Astrocyte (in vitro differentiated cells and primary cell): ENCODE results near the gene SYT17. TPM values are rescaled to one million over a fixed set of nuclear protein-coding genes. Genes with fewer than 3 reads are reported as not detected.

Source experiments
- DNase-seq: peaks from one replicate; pipeline ENCODE4 v3.0.0-alpha.2; 2010; ENCODE audit warnings: low read depth
- FAIRE-seq: peaks from 2 replicates; lab custom pipeline; 2011; peaks lifted over from hg19 to GRCh38; lab: Jason Lieb, UNC
- H2AFZ ChIP-seq: 2 replicates; pipeline ENCODE4 v1.6.0; 2012; ENCODE audit warnings: low read depth, low read length, inconsistent platforms
- H3K27ac ChIP-seq: 2 replicates; pipeline ENCODE4 v1.5.1; 2011; ENCODE audit warnings: low read depth, low read length, inconsistent platforms
- H3K27me3 ChIP-seq: 2 replicates; pipeline ENCODE4 v1.6.0; 2011; ENCODE audit warnings: low read length, inconsistent platforms; ENCODE audit not compliant: insufficient read depth
- H3K36me3 ChIP-seq: 2 replicates; pipeline ENCODE4 v1.5.1; 2011; ENCODE audit warnings: low read length, inconsistent platforms; ENCODE audit not compliant: insufficient read depth
- H3K4me1 ChIP-seq: 2 replicates; pipeline ENCODE4 v1.5.1; 2011; ENCODE audit warnings: low read length, inconsistent platforms; ENCODE audit not compliant: insufficient read depth
- H3K4me2 ChIP-seq: 2 replicates; pipeline ENCODE4 v1.6.0; 2012; ENCODE audit warnings: low read length, inconsistent platforms
- H3K4me3 ChIP-seq: 2 replicates; pipeline ENCODE4 v1.5.1; 2011; ENCODE audit warnings: low read depth, mild to moderate bottlenecking, low read length, inconsistent platforms; ENCODE audit not compliant: insufficient read depth
- H3K79me2 ChIP-seq: 2 replicates; pipeline ENCODE4 v1.6.0; 2012; ENCODE audit warnings: mild to moderate bottlenecking, low read length, inconsistent platforms; ENCODE audit not compliant: insufficient read depth
- H3K9ac ChIP-seq: 2 replicates; pipeline ENCODE4 v1.6.0; 2012; ENCODE audit warnings: mild to moderate bottlenecking, low read length, inconsistent platforms
- H3K9me3 ChIP-seq: 2 replicates; pipeline ENCODE4 v1.5.1; 2012; ENCODE audit warnings: low read depth, mild to moderate bottlenecking, low read length, inconsistent platforms; ENCODE audit not compliant: insufficient read depth
- H4K20me1 ChIP-seq: 2 replicates; pipeline ENCODE4 v1.6.0; 2012; ENCODE audit warnings: low read length, inconsistent platforms; ENCODE audit not compliant: insufficient read depth
- H3K27ac Mint-ChIP-seq: one replicate; pipeline ENCODE4 v1.8.0; 2021; ENCODE audit warnings: mild to moderate bottlenecking, mixed read lengths; ENCODE audit not compliant: unreplicated experiment
- H3K27me3 Mint-ChIP-seq: one replicate; pipeline ENCODE4 v1.8.0; 2021; ENCODE audit warnings: low read depth, mixed read lengths; ENCODE audit not compliant: unreplicated experiment
- H3K36me3 Mint-ChIP-seq: one replicate; pipeline ENCODE4 v1.8.0; 2021; ENCODE audit warnings: low read depth, mixed read lengths; ENCODE audit not compliant: unreplicated experiment
- H3K4me1 Mint-ChIP-seq: one replicate; pipeline ENCODE4 v1.8.0; 2021; ENCODE audit warnings: low read depth, mixed read lengths; ENCODE audit not compliant: unreplicated experiment
- H3K4me3 Mint-ChIP-seq: one replicate; pipeline ENCODE4 v1.8.0; 2021; ENCODE audit warnings: mild to moderate bottlenecking, moderate library complexity, mixed read lengths; ENCODE audit not compliant: unreplicated experiment
- H3K9me3 Mint-ChIP-seq: one replicate; pipeline ENCODE4 v1.8.0; 2021; ENCODE audit warnings: mild to moderate bottlenecking, mixed read lengths; ENCODE audit not compliant: unreplicated experiment
- CTCF ChIP-seq: IDR thresholded peaks from 2 replicates; pipeline ENCODE4 v1.5.1; 2011; ENCODE audit warnings: low read depth, mild to moderate bottlenecking, inconsistent platforms, low read length, moderate library complexity; ENCODE audit not compliant: insufficient read depth
- EZH2 ChIP-seq: IDR thresholded peaks from 2 replicates; pipeline ENCODE4 v1.6.1; 2012; ENCODE audit warnings: mild to moderate bottlenecking, low read length, inconsistent platforms; ENCODE audit not compliant: insufficient read depth
- total RNA-seq: library from RNA; stranded (reverse); gene quantifications from 2 replicates; pipeline ENCODE4 v1.2.1, GENCODE V29; 2021

SYT17 gene
- total RNA-seq, 1 donor from 2014 or later, result 4.8 TPM

- no peak for DNase-seq
- Histone ChIP-seq H3K79me2 (no peaks in the 10 kb centered on the region), H3K4me2 (no peak overlapping the region), H2AFZ (no peak overlapping the region), H3K27ac (no peak overlapping the region), H3K9me3 (no peaks in the 10 kb centered on the region), H3K4me3 (no peak overlapping the region), H3K4me1 (peaks cover 17% of the 10 kb centered on the region), H4K20me1 (no peaks in the 10 kb centered on the region), H3K36me3 (no peaks in the 10 kb centered on the region), H3K27me3 (no peaks in the 10 kb centered on the region), H3K9ac (no peak overlapping the region)
- Mint-ChIP-seq H3K27ac (peak overlapping the region; percentile 20), H3K4me1 (peaks cover 21% of the 10 kb centered on the region), H3K9me3 (peaks cover 6% of the 10 kb centered on the region), H3K36me3 (peaks cover 8% of the 10 kb centered on the region), H3K4me3 (no peak overlapping the region), H3K27me3 (no peaks in the 10 kb centered on the region)
- TF ChIP-seq CTCF (no peak), EZH2 (no peak)
- no peak for FAIRE-seq
Observed at GRCh38 chr16:19127205-19127604, 40.8 kb upstream of the SYT17 start.

GRCh38 chr16:19127674-19128131 is 40.3 kb upstream of the SYT17 start:
- H3K36me3 ChIP-seq, result no peaks in the 10 kb centered on the region
- no peaks in the 10 kb centered on the region for H4K20me1 ChIP-seq
- H3K27me3 Mint-ChIP-seq, result no peaks in the 10 kb centered on the region
- no peaks in the 10 kb centered on the region for H3K79me2 ChIP-seq
- H3K27me3 ChIP-seq, result no peaks in the 10 kb centered on the region
- TF ChIP-seq EZH2, result no peak
- no peak for TF ChIP-seq CTCF
- no peak overlapping the region for H3K4me2 ChIP-seq
- peaks cover 4% of the 10 kb centered on the region for H3K36me3 Mint-ChIP-seq
- DNase-seq (no peak), FAIRE-seq (no peak)
- H2AFZ ChIP-seq, result no peak overlapping the region
- no peaks in the 10 kb centered on the region for H3K9me3 ChIP-seq
- no peak overlapping the region for H3K27ac Mint-ChIP-seq
- peaks cover 6% of the 10 kb centered on the region for H3K9me3 Mint-ChIP-seq
- H3K4me1 Mint-ChIP-seq, result peaks cover 21% of the 10 kb centered on the region
- no peak overlapping the region for H3K9ac ChIP-seq
- H3K4me3 Mint-ChIP-seq, result no peak overlapping the region
- H3K27ac ChIP-seq, result no peak overlapping the region
- H3K4me1 ChIP-seq, result peaks cover 17% of the 10 kb centered on the region
- no peak overlapping the region for H3K4me3 ChIP-seq

- no peaks in the 10 kb centered on the region for H3K9me3 ChIP-seq
- DNase-seq, result no peak
- H2AFZ ChIP-seq, result no peak overlapping the region
- Mint-ChIP-seq H3K4me3 (no peak overlapping the region), H3K4me1 (peaks cover 21% of the 10 kb centered on the region), H3K27me3 (no peaks in the 10 kb centered on the region), H3K9me3 (peaks cover 6% of the 10 kb centered on the region), H3K36me3 (peaks cover 2% of the 10 kb centered on the region), H3K27ac (peak overlapping the region; percentile 16)
- no peaks in the 10 kb centered on the region for H3K27me3 ChIP-seq
- no peak overlapping the region for H3K27ac ChIP-seq
- TF ChIP-seq EZH2 (no peak), CTCF (no peak)
- no peaks in the 10 kb centered on the region for H3K36me3 ChIP-seq
- H4K20me1 ChIP-seq, result no peaks in the 10 kb centered on the region
- H3K4me2 ChIP-seq, result no peak overlapping the region
- H3K9ac ChIP-seq, result no peak overlapping the region
- no peak for FAIRE-seq
- H3K79me2 ChIP-seq, result no peaks in the 10 kb centered on the region
- H3K4me3 ChIP-seq, result no peak overlapping the region
- peaks cover 17% of the 10 kb centered on the region for H3K4me1 ChIP-seq
Observed at GRCh38 chr16:19128454-19129200, 39.4 kb upstream of the SYT17 start.
